NCI-H2171 (cell line): ENCODE results near the gene ZDHHC13.

Experiments
- DNase-seq: peaks from one replicate; lab custom pipeline; 2025; lab: John Stamatoyannopoulos, UW

The ZDHHC13 gene

GRCh38 chr11:19208181-19208580 is 91.2 kb downstream of the ZDHHC13 start:
- no peak for DNase-seq

- DNase-seq, result no peak
Measured at GRCh38 chr11:19208959-19209546, 92.1 kb downstream of the ZDHHC13 start.

GRCh38 chr11:19209617-19210370 is 92.8 kb downstream of the ZDHHC13 start:
- no peak for DNase-seq

- no peak for DNase-seq
Measured at GRCh38 chr11:19216021-19216420, 99.1 kb downstream of the ZDHHC13 start.

GRCh38 chr11:19216709-19217374 is 99.9 kb downstream of the ZDHHC13 start:
- DNase-seq, result no peak

GRCh38 chr11:19218216-19218615 is 101.2 kb downstream of the ZDHHC13 start:
- no peak for DNase-seq

- no peak for DNase-seq
Measured at GRCh38 chr11:19218786-19219460, 102.0 kb downstream of the ZDHHC13 start.

GRCh38 chr11:19220903-19221724 is 104.1 kb downstream of the ZDHHC13 start:
- DNase-seq, result no peak

- no peak for DNase-seq
Measured at GRCh38 chr11:19225123-19225522, 108.2 kb downstream of the ZDHHC13 start.

GRCh38 chr11:19225581-19225980 is 108.6 kb downstream of the ZDHHC13 start:
- no peak for DNase-seq
